HG03521 (cell line): Measurements from ENCODE around the gene RSL1D1.

Source experiments
- ATAC-seq: cut with Tn5 transposase; IDR thresholded peaks from one replicate; pipeline ENCODE4 v1.9.1; 2021; ENCODE audit warnings: mild to moderate bottlenecking, moderate library complexity; ENCODE audit not compliant: unreplicated experiment

RSL1D1 gene

GRCh38 chr16:11851294-11852091 is at the start of gene RSL1D1:
TSS of gene RSL1D1 (minus strand) at chr16:11851542. CDS start at chr16:11851512, 30 bp downstream.
- ATAC-seq = peak; percentile 87

GRCh38 chr16:11901091-11901490 is 49.7 kb upstream of the RSL1D1 start:
- ATAC-seq = no peak

GRCh38 chr16:11896486-11897176 is 45.3 kb upstream of the RSL1D1 start:
- no peak for ATAC-seq

- no peak for ATAC-seq
Measured at GRCh38 chr16:11893571-11893970, 42.2 kb upstream of the RSL1D1 start.

- no peak for ATAC-seq
Measured at GRCh38 chr16:11892761-11893160, 41.4 kb upstream of the RSL1D1 start.

GRCh38 chr16:11890231-11890965 is 39.1 kb upstream of the RSL1D1 start:
- no peak for ATAC-seq

- no peak for ATAC-seq
Measured at GRCh38 chr16:11886881-11887280, 35.5 kb upstream of the RSL1D1 start.

- no peak for ATAC-seq
Measured at GRCh38 chr16:11884035-11884434, 32.7 kb upstream of the RSL1D1 start.

- ATAC-seq = no peak
Measured at GRCh38 chr16:11880007-11880406, 28.7 kb upstream of the RSL1D1 start.

- no peak for ATAC-seq
Measured at GRCh38 chr16:11877374-11877773, 26.0 kb upstream of the RSL1D1 start.

- ATAC-seq = no peak
Measured at GRCh38 chr16:11876306-11876705, 25.0 kb upstream of the RSL1D1 start.

- ATAC-seq = no peak
Measured at GRCh38 chr16:11875721-11876120, 24.4 kb upstream of the RSL1D1 start.

GRCh38 chr16:11871193-11871592 is 19.9 kb upstream of the RSL1D1 start:
- ATAC-seq = no peak

- no peak for ATAC-seq
Measured at GRCh38 chr16:11870399-11870798, 19.1 kb upstream of the RSL1D1 start.

- no peak for ATAC-seq
Measured at GRCh38 chr16:11869353-11870228, 18.2 kb upstream of the RSL1D1 start.

- no peak for ATAC-seq
Measured at GRCh38 chr16:11868412-11868980, 17.2 kb upstream of the RSL1D1 start.

GRCh38 chr16:11862489-11862888 is 11.1 kb upstream of the RSL1D1 start:
- ATAC-seq = no peak

- no peak for ATAC-seq
Measured at GRCh38 chr16:11857161-11857560, 5.8 kb upstream of the RSL1D1 start.

- no peak for ATAC-seq
Measured at GRCh38 chr16:11852092-11852809, 909 bp upstream of the RSL1D1 start.

GRCh38 chr16:11848842-11849241 is 2.5 kb downstream of the RSL1D1 start:
- ATAC-seq = no peak
